OCI-M2 (cell line): ENCODE data around the gene ADORA2A.

ENCODE experiments used
- DNase-seq: peaks from one replicate; lab custom pipeline; 2025; ENCODE audit not compliant: unreplicated experiment; lab: John Stamatoyannopoulos, UW

ADORA2A gene

DNA sequence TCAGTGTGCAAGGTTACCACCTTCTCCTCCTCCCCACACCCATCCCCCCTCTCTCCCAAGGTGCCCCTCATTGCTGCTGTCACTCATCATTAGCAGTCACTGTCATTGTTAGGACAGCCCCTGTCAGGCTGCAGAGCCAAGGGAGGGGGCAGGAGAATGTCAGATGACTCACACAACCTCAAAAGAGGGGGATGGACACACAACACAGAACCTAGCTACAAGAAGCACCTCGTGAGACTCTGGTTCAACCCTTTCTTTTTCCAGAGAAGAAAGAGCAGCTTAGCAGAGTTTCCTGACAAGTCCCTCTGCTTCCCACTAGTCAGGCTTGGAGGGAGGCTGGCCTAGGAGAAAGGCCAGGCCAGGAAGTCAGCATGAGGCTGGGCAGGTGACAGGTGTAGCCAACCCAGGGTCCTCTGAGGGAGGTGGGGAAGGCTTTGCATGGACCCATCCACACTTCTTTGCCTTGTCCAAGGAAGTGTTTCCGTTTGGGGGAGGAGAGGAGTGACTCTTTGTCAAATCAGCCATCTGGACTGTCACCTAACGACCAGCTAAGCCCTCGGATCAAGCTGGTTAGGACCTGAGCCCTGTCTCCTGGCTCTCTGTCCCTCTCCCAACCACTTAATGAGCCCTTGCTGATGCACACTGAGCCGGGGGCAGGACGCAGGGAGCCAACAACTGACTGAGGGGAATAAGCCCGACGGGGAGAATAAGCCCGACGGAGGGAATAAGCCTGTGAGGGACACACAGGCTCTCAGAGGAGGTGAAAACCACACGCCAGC, 18.3 kb downstream of the ADORA2A start:
- no peak for DNase-seq

- no peak for DNase-seq
These were observed 18.8 kb downstream of the ADORA2A start for GRCh38 chr22:24446260-24446611.

GRCh38 chr22:24450610-24451009, 23.2 kb downstream of the ADORA2A start:
- no peak for DNase-seq

DNA sequence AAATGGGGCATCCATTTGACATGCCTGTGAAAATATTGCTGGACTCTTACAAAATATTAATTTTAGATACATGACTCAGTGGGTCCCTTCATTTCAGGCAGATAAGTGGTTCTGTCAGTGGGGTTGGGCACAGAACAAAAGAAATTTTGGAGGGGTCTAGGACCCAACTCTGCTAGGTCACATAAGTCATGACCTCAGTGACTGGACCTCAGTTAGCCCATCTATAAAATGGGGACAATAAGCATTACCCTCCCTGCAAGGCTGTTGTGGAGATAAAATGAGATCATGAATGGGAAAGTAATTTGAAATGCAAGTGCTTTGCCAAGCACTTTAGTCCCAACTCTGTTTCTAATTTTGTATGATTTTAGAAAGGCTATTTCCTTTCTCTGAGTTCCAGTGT, 23.8 kb downstream of the ADORA2A start:
- DNase-seq: no peak

DNA sequence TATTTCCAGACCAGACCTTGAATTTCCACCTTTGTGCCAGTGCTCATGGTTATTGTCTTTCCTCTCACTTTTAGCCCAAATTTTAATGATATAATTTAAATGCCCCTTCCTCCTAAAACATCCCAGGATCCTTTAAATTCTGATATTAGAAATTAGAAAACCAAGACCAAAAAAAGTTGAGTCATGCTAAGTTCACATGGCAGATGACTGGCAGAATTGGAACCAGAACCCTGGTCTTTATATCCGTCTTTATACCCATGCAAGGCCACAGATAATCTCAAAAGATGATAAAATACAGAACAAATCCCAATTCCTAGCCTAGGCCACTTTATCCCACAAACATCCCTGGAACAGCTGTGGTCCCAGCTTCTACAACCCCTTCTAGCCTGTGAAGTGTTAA, 26.5 kb downstream of the ADORA2A start:
- DNase-seq: no peak

- no peak for DNase-seq
These were observed 27.6 kb downstream of the ADORA2A start for GRCh38 chr22:24455039-24455438.

GRCh38 chr22:24455751-24456426, 28.5 kb downstream of the ADORA2A start:
- DNase-seq: no peak

DNA sequence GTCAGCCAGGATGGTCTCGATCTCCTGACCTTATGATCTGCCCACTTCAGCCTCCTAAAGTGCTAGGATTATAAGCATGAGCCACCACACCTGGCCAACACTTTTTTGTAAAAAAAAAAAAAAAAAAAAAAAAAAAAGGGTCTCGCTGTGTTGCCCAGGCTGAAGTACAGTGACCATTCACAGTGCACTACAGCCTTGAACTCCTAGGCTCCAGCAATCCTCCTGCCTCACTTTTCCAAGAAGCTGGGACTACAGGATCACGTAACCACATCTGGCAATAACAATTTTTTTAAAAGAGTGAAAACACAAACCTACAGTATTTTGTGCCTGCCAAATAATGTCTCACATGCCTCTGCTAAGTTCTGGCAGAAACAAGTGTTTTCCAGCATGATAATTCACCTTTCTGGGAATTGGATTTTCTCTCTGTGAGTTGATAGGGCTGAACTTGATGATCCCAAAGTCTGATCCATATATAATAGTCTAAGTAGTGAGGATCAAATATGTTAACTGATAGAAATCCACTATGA, 30.6 kb downstream of the ADORA2A start:
- DNase-seq: no peak

DNA sequence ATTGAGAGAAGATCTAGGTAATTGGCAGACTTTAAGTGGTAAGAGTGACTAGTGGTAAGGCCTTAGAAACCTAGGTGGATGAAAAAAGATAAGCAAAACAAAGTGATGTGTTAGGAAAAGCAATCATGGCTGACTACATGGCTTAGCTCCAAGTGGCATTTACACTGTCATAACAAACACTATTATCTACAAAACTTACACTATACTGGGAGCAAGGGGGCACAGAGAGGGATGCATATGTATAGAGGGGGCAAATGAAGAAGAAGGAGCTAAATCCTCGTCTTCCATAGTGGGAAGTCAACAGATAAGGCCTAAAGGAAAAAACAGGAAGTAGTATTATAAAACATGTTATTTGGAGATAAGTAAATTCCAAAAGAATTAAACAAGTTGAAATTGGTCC, 32.5 kb downstream of the ADORA2A start:
- no peak for DNase-seq

GRCh38 chr22:24460418-24461089, 33.2 kb downstream of the ADORA2A start:
- no peak for DNase-seq

DNA sequence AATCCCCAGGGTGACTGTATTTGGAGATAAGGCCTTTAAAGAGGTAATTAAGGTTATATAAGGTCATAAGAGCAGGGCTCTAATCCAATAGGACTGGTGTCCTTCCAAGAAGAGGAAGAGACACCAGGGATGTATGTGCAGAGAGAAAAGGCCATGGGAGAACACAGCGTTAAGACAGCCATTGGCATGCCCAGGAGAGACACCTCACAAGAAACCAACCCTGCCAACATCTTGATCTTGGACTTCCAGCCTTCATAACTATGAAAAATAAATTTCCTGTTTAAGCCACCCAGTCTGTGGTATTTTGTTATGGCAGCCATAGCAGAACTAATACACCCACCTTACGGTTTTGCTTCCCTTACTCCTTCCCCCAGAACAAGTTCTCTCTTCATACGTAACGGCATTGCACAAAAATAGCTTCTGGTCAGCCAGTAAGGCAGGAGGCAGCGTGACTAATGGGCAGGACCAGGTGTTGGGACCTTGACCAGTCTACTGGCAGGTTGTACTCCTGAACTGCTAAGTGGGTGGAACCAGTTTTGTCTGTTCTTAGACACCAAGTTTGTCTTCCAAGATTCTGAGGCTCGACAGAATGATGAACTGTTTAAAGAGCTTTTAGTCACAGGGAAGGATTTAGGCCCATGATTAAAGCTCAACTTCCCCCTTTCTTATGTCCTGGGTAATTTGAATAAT, 35.8 kb downstream of the ADORA2A start:
- no peak for DNase-seq

DNA sequence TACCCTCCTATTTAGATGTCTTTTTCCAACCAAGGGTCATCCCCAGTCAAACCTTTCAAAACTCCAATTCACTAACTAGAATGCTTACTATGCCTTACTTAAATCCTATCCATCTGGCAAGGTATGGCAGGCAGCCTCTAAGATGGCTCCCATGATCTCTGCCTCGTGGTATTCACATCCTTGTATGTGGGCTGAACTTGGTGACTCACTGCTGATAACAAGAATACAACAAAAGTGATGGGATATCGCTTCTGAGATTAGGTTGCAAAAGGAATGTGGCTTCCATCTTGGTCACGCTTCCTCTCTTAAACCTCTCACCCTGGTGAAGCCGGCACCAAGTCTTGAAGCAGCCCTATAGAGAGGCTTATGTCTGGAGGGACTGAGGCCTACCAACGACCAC, 38.2 kb downstream of the ADORA2A start:
- DNase-seq: no peak

- no peak for DNase-seq
These were observed 38.6 kb downstream of the ADORA2A start for GRCh38 chr22:24465975-24466374.

DNA sequence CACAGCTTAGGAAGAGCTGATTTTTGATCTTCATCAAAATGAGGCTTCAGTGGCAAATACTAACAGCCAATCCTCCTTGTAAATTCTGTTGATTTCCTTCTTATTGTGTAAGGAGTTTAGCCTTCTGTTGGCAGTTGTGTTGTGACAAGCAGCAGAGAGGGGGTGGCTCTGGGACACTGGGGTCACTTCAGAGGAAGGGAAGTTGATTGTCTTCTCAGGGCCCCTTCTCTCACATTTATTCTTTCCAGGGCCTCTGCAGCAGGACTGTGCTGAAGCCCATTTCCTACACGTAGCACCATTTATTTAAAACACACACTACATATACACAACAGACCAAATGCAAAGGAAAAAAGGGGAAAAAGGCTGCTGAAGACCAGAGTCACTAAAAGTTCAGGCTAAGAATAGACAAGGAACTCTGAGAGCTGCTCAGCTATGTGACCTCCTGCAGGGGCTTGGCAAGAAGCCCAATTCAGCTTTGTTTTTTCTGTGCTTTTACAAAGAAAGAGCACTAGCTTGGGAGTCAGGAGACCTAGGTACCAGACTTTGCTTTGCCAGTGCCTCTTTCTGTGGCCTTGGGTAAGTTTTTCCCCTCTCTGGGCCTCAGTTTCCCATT, 39.4 kb downstream of the ADORA2A start:
- no peak for DNase-seq

DNA sequence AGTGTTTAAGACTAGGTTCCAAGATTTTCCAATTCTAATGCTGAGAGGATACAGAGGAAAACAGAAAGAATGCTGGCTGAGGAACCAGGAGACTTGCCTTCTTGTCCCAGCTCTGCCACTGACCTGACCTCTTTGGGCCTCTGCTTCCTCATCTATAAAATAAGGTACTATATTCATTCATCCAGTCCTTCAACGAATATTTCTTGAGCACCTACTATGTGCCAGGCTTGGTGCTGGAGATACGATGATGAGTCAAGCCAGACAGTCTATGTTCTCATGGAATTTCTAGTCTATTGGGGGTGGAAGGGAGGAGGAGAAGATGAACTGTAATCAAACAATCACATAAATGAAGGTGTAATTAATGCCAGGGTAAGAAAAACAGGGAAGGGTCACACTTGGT, 39.9 kb downstream of the ADORA2A start:
- no peak for DNase-seq

GRCh38 chr22:24471570-24471969, 44.2 kb downstream of the ADORA2A start:
- DNase-seq: no peak

- no peak for DNase-seq
These were observed 45.9 kb downstream of the ADORA2A start for GRCh38 chr22:24473284-24473683.

- DNase-seq: no peak
These were observed 46.8 kb downstream of the ADORA2A start for GRCh38 chr22:24474221-24474620.

- DNase-seq: no peak
These were observed 47.4 kb downstream of the ADORA2A start for GRCh38 chr22:24474649-24475255.

GRCh38 chr22:24481641-24482040, 54.2 kb downstream of the ADORA2A start:
- no peak for DNase-seq

- no peak for DNase-seq
These were observed 55.2 kb downstream of the ADORA2A start for GRCh38 chr22:24482575-24482974.
